Ishikawa (cell line): ENCODE results near the gene CSNK1D.

Source experiments
- CEBPB ChIP-seq: IDR thresholded peaks from 2 replicates; pipeline ENCODE4 v1.6.1; 2012
- CREB1 ChIP-seq: IDR thresholded peaks from 2 replicates; pipeline ENCODE4 v1.6.1; 2012; ENCODE audit warnings: low read depth
- EGR1 ChIP-seq: IDR thresholded peaks from 2 replicates; pipeline ENCODE4 v1.6.1; 2012
- EP300 ChIP-seq: IDR thresholded peaks from 2 replicates; pipeline ENCODE4 v1.6.1; 2012; ENCODE audit warnings: borderline replicate concordance
- FOXM1 ChIP-seq: IDR thresholded peaks from 2 replicates; pipeline ENCODE4 v1.6.1; 2012; ENCODE audit warnings: low read depth, borderline replicate concordance
- MAX ChIP-seq: IDR thresholded peaks from 2 replicates; pipeline ENCODE4 v1.6.1; 2012
- RAD21 ChIP-seq: IDR thresholded peaks from 2 replicates; pipeline ENCODE4 v1.6.1; 2012; ENCODE audit warnings: low read depth
- TEAD4 ChIP-seq: IDR thresholded peaks from 2 replicates; pipeline ENCODE4 v1.6.1; 2012
- YY1 ChIP-seq: IDR thresholded peaks from 2 replicates; pipeline ENCODE4 v1.6.1; 2012; ENCODE audit warnings: low read depth

- TF ChIP-seq EP300 (no peak), FOXM1 (no peak), CREB1 (no peak), EGR1 (no peak), RAD21 (no peak), CEBPB (no peak), YY1 (no peak), MAX (no peak), TEAD4 (no peak)
These were observed 45.7 kb downstream of the CSNK1D start for GRCh38 chr17:82227629-82228277.
